Fibroblast of skin of right biceps (primary cell): ENCODE data around the gene UBR4.
A peak's percentile ranks its signal among the peaks of the same experiment; 100 is the strongest.

ENCODE experiments used
- DNase-seq: peaks from one replicate; pipeline ENCODE4 v3.0.0-alpha.2; 2013

The UBR4 gene

GRCh38 chr1:19087737-19088594 lies 122.1 kb downstream of the UBR4 start:
- DNase-seq = no peak

GRCh38 chr1:19087017-19087736 lies 122.9 kb downstream of the UBR4 start:
- DNase-seq = no peak

GRCh38 chr1:19086176-19086875 lies 123.7 kb downstream of the UBR4 start:
- no peak for DNase-seq

- no peak for DNase-seq
These were observed 125.8 kb downstream of the UBR4 start for GRCh38 chr1:19084206-19084738.

GRCh38 chr1:19083081-19083480 lies 127.0 kb downstream of the UBR4 start:
- DNase-seq = no peak

- peak; percentile 59 for DNase-seq
These were observed 128.7 kb downstream of the UBR4 start for GRCh38 chr1:19081218-19081893.

GRCh38 chr1:19080721-19081120 lies 129.3 kb downstream of the UBR4 start:
- peak; percentile 81 for DNase-seq

GRCh38 chr1:19079541-19080472 lies 130.3 kb downstream of the UBR4 start:
- DNase-seq = peak; percentile 23

- no peak for DNase-seq
These were observed 131.5 kb downstream of the UBR4 start for GRCh38 chr1:19078536-19078935.

- no peak for DNase-seq
These were observed 133.0 kb downstream of the UBR4 start for GRCh38 chr1:19076841-19077616.

GRCh38 chr1:19074902-19075721 lies 135.0 kb downstream of the UBR4 start:
- DNase-seq = no peak

GRCh38 chr1:19074361-19074901 lies 135.6 kb downstream of the UBR4 start:
- no peak for DNase-seq

GRCh38 chr1:19073311-19074186 lies 136.5 kb downstream of the UBR4 start:
- DNase-seq = no peak

- no peak for DNase-seq
These were observed 137.6 kb downstream of the UBR4 start for GRCh38 chr1:19072285-19072981.

- no peak for DNase-seq
These were observed 138.3 kb downstream of the UBR4 start for GRCh38 chr1:19071674-19072281.

- no peak for DNase-seq
These were observed 139.0 kb downstream of the UBR4 start for GRCh38 chr1:19070891-19071621.
